ENCODE data around the gene SYNE1. TPM values are rescaled to one million over a fixed set of nuclear protein-coding genes. Genes with fewer than 3 reads are reported as not detected.
"Not testable (repeated sequence)": the region's sequence is repeated elsewhere in the genome, so short reads cannot be mapped to it uniquely, and the experiment has no call there.

Gene SYNE1
- total RNA-seq, 3 donors from 2014 or later = 16.8 to 78.6 (median 22.3) TPM

DNA sequence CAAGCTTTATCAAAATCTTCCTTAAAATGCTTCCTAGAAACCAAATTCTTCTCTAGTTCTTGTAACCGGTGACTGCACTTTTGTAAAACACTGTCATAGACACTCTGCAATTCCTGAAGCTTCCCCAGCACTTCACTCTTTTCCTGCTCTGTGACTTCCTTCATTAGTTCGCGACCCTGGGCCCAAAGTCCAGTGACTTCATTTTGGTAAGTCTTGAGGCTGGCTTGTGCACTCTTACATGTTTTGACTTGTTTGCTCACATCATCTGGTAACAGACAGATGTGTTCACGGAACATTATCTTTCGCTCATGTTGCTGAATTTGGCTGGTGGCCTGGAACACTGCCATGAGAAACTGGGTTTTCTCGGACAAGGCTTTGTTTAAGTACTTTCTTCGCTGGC, 306.2 kb downstream of the SYNE1 start:
- intact Hi-C loops (cut with DNase I, micrococcal nuclease) = no loop called here
- no peaks in the 10 kb centered on the region for H3K4me1 ChIP-seq (ENCODE audit: low read depth)
- H3K4me3 ChIP-seq = no peak overlapping the region
- H3K36me3 ChIP-seq (ENCODE audit: low read depth) = no peaks in the 10 kb centered on the region
- TF ChIP-seq, protein P1, sequence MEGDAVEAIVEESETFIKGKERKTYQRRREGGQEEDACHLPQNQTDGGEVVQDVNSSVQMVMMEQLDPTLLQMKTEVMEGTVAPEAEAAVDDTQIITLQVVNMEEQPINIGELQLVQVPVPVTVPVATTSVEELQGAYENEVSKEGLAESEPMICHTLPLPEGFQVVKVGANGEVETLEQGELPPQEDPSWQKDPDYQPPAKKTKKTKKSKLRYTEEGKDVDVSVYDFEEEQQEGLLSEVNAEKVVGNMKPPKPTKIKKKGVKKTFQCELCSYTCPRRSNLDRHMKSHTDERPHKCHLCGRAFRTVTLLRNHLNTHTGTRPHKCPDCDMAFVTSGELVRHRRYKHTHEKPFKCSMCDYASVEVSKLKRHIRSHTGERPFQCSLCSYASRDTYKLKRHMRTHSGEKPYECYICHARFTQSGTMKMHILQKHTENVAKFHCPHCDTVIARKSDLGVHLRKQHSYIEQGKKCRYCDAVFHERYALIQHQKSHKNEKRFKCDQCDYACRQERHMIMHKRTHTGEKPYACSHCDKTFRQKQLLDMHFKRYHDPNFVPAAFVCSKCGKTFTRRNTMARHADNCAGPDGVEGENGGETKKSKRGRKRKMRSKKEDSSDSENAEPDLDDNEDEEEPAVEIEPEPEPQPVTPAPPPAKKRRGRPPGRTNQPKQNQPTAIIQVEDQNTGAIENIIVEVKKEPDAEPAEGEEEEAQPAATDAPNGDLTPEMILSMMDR (IDR thresholded peaks at IDR 0.05) = no peak
- no peak for ATAC-seq
- no peak for DNase-seq
- H3K9me3 ChIP-seq = no peaks in the 10 kb centered on the region

DNA sequence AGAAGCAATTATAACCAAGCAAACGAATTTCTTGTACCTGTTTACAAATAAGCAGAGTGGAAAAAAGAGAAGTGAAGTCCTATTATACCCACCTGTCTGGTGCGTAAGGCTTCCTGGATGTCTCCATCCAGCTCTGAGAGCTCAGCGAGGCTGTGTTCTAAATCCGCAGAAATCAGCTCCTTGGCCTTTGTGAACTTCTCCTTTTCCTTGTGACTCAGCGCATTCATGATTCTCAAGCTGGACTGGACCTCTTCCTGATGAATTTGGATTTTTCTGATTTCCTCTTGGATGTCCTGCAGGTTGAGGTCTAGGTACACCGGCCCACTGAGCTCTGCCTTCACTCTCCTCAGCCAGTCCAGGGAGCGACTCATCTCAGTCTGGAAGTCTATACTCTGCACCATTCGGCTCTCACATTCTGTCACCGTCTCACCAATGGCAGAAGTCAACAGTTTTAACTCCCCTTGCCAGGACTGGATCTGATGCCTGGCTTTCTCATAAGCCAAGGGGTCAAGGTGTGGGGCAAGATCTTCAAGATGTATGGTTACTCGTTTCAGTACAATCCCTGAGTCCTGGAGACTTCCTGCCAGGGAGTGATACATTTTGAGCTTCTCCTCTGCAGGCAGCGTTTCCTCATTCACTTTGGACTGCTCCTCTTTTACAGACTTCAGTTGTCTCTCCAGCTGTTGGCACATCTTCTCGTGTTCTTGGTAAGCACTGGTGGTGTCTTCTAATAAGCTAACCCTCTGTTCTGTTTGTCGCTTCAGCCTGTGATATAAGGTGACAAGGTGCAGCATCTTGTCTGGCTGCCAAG, 307.3 kb downstream of the SYNE1 start:
- H3K4me3 ChIP-seq = no peak overlapping the region
- ATAC-seq = no peak
- intact Hi-C loops (cut with DNase I, micrococcal nuclease) = no loop called here
- no peaks in the 10 kb centered on the region for H3K4me1 ChIP-seq (ENCODE audit: low read depth)
- no peak for DNase-seq
- no peaks in the 10 kb centered on the region for H3K36me3 ChIP-seq (ENCODE audit: low read depth)
- TF ChIP-seq, protein P1 (IDR thresholded peaks at IDR 0.05) = no peak
- H3K9me3 ChIP-seq = no peaks in the 10 kb centered on the region

DNA sequence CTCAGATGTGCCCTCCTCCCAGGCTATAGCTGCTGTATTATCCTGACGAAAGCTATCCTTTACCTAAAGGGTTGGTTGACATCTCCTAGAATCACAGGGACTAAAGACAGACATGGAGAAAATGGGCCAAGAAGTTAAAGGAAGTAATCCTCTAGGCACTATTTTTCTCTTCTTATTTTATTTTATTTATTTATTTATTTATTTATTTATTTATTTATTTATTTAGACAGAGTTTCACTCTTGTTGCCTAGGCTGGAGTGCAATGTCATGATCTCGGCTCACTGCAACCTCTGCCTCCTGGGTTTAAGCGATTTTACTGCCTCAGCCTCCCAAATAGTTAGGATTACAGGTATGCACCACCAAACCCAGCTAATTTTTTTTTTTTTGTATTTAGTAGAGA, 309.0 kb downstream of the SYNE1 start:
- H3K9me3 ChIP-seq; DNase-seq; intact Hi-C loops (cut with DNase I, micrococcal nuclease); H3K36me3 ChIP-seq (ENCODE audit: low read depth); ATAC-seq; H3K4me3 ChIP-seq; H3K4me1 ChIP-seq (ENCODE audit: low read depth): not testable (repeated sequence)

DNA sequence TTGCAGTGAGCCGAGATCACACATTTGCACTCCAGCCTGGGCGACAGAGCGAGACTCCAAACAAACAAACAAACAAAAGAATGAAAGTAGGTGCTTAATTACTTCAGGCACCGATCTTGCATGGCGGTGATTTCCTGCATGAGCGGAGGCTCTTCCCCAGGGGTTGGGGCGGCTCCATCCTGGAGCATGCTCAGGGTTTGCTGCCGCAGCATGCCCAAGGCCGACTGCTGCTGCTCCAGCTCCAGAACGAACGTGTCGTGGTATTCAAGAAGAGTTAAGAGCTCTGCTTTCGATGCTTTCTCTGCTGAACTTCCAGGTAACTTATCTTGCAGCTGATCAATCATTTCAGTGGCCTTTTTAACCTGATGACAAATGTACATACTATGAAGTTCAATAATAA, 313.8 kb downstream of the SYNE1 start:
- Histone ChIP-seq H3K4me1 (ENCODE audit: low read depth) (no peaks in the 10 kb centered on the region), H3K36me3 (ENCODE audit: low read depth) (no peaks in the 10 kb centered on the region), H3K4me3 (no peak overlapping the region), H3K9me3 (no peaks in the 10 kb centered on the region)
- TF ChIP-seq, protein P1 (IDR thresholded peaks at IDR 0.05) = no peak
- ATAC-seq (no peak), DNase-seq (no peak)
- intact Hi-C loops (cut with DNase I, micrococcal nuclease) = no loop called here

DNA sequence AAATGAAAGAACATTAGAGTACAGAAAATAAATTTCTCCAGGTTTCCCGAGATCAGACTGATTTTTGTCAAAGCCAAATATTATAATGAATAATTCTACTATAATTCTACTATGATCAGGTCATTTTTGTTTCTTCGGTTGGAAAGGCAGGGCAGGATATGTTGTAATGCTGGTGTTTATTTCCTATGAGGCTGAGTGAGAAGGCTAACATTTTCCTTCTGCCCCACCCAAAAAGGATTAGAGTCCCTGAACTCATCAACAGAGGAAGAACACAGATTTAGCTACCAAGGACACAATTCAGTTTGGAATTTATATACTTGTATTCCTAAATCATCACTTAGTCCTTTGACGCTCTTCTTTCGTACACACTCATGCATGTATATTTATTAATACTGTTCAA, 318.9 kb downstream of the SYNE1 start:
- no peaks in the 10 kb centered on the region for H3K36me3 ChIP-seq (ENCODE audit: low read depth)
- H3K4me1 ChIP-seq (ENCODE audit: low read depth) = no peaks in the 10 kb centered on the region
- ATAC-seq = no peak
- H3K4me3 ChIP-seq = no peak overlapping the region
- H3K9me3 ChIP-seq = no peaks in the 10 kb centered on the region
- DNase-seq = no peak
- intact Hi-C loops (cut with DNase I, micrococcal nuclease) = no loop called here
- TF ChIP-seq, protein P1 (IDR thresholded peaks at IDR 0.05) = no peak

DNA sequence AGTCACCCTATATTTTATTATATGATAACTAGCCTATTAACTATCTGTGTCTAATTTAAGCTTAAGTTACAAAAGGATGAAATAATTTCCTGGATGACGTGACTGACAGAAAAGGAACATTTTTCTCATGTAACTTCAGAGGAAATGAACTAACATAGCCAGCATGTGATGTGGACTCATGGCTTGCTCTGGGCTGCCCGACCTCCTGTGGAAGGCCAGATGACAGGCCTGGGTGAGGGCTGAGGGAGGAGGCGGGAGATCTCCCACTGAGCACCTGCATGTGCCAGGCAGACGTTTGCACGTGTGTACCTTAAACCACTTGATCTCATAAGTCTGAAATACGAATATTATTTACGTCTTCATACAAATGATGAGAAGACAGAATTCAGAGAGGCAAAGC, 321.1 kb downstream of the SYNE1 start:
- TF ChIP-seq, protein P1 (IDR thresholded peaks at IDR 0.05) = no peak
- ATAC-seq (no peak), DNase-seq (no peak)
- Histone ChIP-seq H3K9me3 (no peaks in the 10 kb centered on the region), H3K4me1 (ENCODE audit: low read depth) (no peaks in the 10 kb centered on the region), H3K36me3 (ENCODE audit: low read depth) (no peaks in the 10 kb centered on the region), H3K4me3 (no peak overlapping the region)
- intact Hi-C loops (cut with DNase I, micrococcal nuclease) = no loop called here
